CMK (cell line): ENCODE measurements around the gene C1orf174.

ENCODE experiments used
- DNase-seq: peaks from one replicate; pipeline ENCODE4 v3.0.0-alpha.2; 2010; ENCODE audit warnings: low read depth

The C1orf174 gene

GRCh38 chr1:3910049-3910731 lies 10.1 kb upstream of the C1orf174 start:
- DNase-seq: no peak

DNA sequence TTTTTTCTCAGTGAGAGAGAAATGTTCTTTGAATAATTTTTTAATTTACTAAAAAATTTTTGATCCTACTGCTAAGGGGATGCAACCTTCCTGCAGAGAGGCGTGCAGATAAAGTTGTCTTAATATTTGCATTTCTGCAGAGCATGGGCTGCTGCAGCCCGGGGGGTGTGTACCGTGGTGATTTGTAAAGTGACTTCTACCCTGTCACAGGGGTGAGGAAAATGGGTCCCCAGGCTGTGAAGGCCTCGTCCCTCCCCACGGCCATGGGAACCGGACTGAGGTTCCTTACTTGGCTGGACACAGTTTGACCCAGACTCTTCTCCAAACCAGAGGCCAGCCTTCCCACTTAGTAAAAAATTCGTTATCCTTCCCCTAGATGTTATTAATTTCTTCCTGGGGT lies 9.5 kb upstream of the C1orf174 start:
- DNase-seq: no peak

GRCh38 chr1:3908886-3909517 lies 8.9 kb upstream of the C1orf174 start:
- DNase-seq: no peak

- DNase-seq: no peak
These were observed 7.6 kb upstream of the C1orf174 start for GRCh38 chr1:3907621-3908165.

- DNase-seq: peak; percentile 68
These were observed 7.0 kb upstream of the C1orf174 start for GRCh38 chr1:3907031-3907534.

- DNase-seq: no peak
These were observed 6.6 kb upstream of the C1orf174 start for GRCh38 chr1:3906672-3907020.

GRCh38 chr1:3905953-3906671 lies 6.0 kb upstream of the C1orf174 start:
- DNase-seq: no peak

DNA sequence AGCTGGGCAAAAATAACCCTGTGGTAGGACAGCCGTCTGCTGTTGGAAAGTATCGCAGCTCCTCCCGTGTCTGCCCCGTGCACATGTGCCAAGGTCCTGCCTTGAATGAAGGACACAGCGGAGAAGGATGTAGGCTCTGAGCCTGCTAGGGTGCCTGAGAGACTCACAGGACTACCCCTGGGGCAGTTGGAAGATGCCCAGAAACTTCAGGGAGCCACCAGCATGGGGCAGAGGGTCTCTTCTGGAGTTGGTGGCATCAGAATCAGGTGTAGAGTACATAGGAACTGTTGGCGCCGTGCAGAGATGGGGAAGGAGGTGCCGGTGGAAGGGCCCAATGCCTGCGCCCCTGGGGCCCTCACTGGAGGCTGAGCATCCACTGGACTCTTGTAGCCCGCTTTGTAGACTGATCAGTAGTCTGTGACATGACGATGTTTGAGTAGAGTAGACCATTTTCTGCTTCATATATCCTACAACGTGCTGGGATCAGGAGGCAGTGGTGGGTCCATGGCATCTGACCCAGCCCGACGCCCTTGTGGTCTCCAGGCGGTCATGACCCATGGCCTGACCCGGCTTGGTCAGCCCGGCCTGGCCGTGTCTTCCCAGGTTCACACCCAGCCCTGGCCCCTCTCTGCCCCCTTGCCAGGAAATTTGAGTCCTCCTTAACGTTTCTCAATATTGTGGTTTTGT lies 5.3 kb upstream of the C1orf174 start:
- DNase-seq: no peak

DNA sequence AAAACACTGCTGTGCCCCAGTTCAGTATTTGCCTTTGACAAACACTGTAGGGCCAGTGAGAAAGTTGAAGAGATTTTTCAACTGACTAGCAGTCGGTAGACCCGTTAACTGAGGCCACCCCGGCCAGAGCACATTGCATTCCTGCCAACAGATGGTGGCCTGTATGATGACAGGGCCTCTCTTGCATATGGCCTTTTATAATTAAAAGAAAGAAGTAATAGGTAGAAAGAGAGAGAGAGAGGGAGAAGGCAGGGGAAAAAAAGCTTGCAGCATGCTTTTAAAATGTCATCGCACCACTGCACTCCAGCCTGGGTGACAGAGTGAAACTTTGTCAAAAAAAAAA lies 4.7 kb upstream of the C1orf174 start:
- DNase-seq: no peak

GRCh38 chr1:3904006-3904842 lies 4.2 kb upstream of the C1orf174 start:
- no peak for DNase-seq

GRCh38 chr1:3903141-3904005 lies 3.3 kb upstream of the C1orf174 start:
- no peak for DNase-seq

DNA sequence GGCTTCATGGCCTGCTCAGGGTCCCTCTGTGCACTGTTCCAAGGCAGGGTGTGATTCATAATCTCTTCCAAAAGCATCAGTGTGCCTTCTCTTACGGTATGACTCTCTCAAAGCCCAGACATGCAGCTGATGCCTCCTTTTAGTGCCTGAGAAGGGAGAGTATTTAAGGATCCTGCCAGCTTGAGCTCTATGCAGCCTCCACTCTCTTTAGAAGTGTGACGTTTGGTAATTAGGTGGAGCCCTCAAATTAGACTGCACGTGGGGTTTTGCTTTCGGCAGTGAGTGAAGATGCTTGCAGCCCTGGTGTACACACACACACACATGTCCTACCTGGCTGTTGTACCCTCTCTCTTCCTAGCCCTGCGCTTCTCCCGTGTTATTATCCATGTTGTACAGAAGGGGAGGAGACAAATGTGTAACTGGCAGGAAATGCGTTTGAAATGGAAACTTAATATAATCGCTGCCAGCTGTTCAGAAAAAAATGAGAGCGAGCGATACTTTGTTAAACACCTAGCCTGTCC lies 2.6 kb upstream of the C1orf174 start:
- DNase-seq: no peak

- DNase-seq: no peak
These were observed 2.0 kb upstream of the C1orf174 start for GRCh38 chr1:3902111-3902511.

- DNase-seq: peak; percentile 98
These were observed 977 bp upstream of the C1orf174 start for GRCh38 chr1:3900969-3901529.

- DNase-seq: peak; percentile 82
These were observed 320 bp downstream of the C1orf174 start for GRCh38 chr1:3899754-3900149.

GRCh38 chr1:3898994-3899753 lies 898 bp downstream of the C1orf174 start:
- no peak for DNase-seq

- DNase-seq: no peak
These were observed 1.7 kb downstream of the C1orf174 start for GRCh38 chr1:3898475-3898735.

DNA sequence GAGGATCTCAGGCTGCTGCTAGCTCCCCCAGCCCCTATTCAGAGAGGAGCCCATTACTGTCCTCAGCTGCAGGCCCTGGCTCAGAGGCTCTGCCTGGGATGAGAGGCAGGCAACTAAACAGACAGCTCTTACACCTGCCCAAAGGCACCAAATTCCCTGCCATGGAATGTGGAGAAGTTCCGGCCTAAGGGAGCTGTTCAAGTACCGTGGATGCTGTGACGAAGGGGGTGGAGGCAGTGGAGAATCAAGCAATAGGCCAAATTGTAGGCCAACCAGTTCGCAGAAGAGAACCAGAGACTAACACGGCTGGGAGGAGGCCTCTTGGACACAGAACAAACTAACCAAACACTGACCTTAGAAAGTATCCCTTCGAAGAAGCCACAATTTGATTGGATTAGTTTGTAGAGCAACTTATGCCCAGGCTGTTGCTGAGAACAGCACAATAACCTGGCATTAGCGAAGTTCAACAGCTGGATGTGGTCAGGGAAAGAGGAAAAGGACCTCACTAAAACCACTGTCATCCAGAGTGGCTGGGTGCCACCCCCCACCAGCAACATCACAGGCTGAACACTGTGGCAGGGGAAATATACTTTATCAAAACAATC lies 3.6 kb downstream of the C1orf174 start:
- DNase-seq: no peak

DNA sequence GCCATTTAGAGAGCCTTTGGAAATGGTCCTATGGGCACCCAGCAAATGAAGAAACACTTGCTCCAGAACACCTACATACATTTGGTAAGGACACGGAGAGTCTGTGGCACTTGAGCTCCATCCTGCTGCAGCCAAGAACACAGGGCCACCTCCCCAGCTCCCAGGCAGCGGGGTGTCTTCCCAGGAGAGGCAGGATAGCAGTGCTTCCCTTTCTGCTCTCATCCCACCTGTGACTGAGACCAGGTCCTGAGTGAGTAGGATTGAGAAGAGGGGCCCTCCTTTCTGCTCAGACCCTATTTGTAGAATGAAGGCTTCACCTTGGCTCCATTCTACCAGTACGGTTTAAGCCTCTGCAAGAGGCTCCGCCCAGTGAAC lies 4.1 kb downstream of the C1orf174 start:
- no peak for DNase-seq
